H1 (cell line): ENCODE data around the gene MMGT1. TPM values are rescaled to one million over a fixed set of nuclear protein-coding genes. Genes with fewer than 3 reads are reported as not detected.

ENCODE experiments used
- CTCF ChIA-PET: fragments of 300-600 bp; sonication (Branson Sonifier 250); formaldehyde crosslinking; loops from one replicate; lab custom pipeline; 2021; ENCODE audit not compliant: partially characterized antibody; lab: Charles Lee
- POLR2A ChIA-PET: fragments of 300-600 bp; sonication (Branson Sonifier 250); formaldehyde crosslinking; loops from one replicate; lab custom pipeline; 2021; ENCODE audit warnings: inconsistent platforms; ENCODE audit not compliant: partially characterized antibody; lab: Charles Lee
- DNase-seq, 2 experiments: peaks; one replicate each; pipeline versions ENCODE4 v3.0.0 to v3.0.0-alpha.2; 2010 to 2022; ENCODE audit warnings: low spot score in 2 of 2, low read depth in 1 of 2, mixed read lengths in 1 of 2
- FAIRE-seq: peaks from 2 replicates; lab custom pipeline; 2011; peaks lifted over from hg19 to GRCh38; lab: Jason Lieb, UNC
- H2AFZ ChIP-seq: 2 replicates; pipeline ENCODE4 v1.8.1; 2012; ENCODE audit warnings: low read length, inconsistent platforms
- H2AK5ac ChIP-seq: 2 replicates; pipeline ENCODE4 v1.6.1; 2013; ENCODE audit warnings: low read depth, low read length
- H2BK120ac ChIP-seq: replicated peaks from 2 replicates; pipeline ENCODE3; 2013; ENCODE audit warnings: low read depth, low read length, inconsistent platforms
- H2BK12ac ChIP-seq: 2 replicates; pipeline ENCODE4 v1.6.1; 2013; ENCODE audit warnings: low read depth, low read length
- H2BK15ac ChIP-seq: 2 replicates; pipeline ENCODE4 v1.6.1; 2013; ENCODE audit warnings: low read length
- H2BK20ac ChIP-seq: 2 replicates; pipeline ENCODE4 v1.6.1; 2013; ENCODE audit warnings: low read length
- H2BK5ac ChIP-seq: 2 replicates; pipeline ENCODE4 v1.6.1; 2013; ENCODE audit warnings: low read depth, low read length
- H3K14ac ChIP-seq: 2 replicates; pipeline ENCODE4 v1.6.1; 2013; ENCODE audit warnings: inconsistent platforms; ENCODE audit not compliant: insufficient read length
- H3K18ac ChIP-seq: 2 replicates; pipeline ENCODE4 v1.6.1; 2013; ENCODE audit warnings: low read length; ENCODE audit errors: extremely low read depth
- H3K23ac ChIP-seq: 2 replicates; pipeline ENCODE4 v1.6.1; 2013; ENCODE audit warnings: inconsistent platforms; ENCODE audit not compliant: insufficient read length
- H3K23me2 ChIP-seq: 2 replicates; pipeline ENCODE4 v1.6.1; 2013; ENCODE audit warnings: low read depth, low read length
- H3K27ac ChIP-seq: 2 replicates; pipeline ENCODE4 v1.6.1; 2011; ENCODE audit warnings: low read depth, low read length, inconsistent platforms
- H3K27me3 ChIP-seq, 4 experiments: replicated peaks in 1 of 4; 1 replicate in 1 of 4; 2 replicates in 3 of 4; pipeline versions ENCODE4 v1.6.1 to v1.8.1; 2011 to 2013; ENCODE audit warnings: low read length in 3 of 4, mild to moderate bottlenecking in 3 of 4, inconsistent platforms in 2 of 4, mixed read lengths in 2 of 4, moderate library complexity in 1 of 4; ENCODE audit not compliant: control insufficient read depth in 3 of 4, insufficient read depth in 3 of 4; ENCODE audit errors: extremely low read depth in 1 of 4
- H3K36me3 ChIP-seq, 4 experiments: 2 replicates each; pipeline versions ENCODE4 v1.6.1 to v1.8.1; 2011 to 2013; ENCODE audit warnings: mild to moderate bottlenecking in 4 of 4, low read length in 3 of 4, moderate library complexity in 2 of 4, control low read depth in 1 of 4, inconsistent platforms in 1 of 4; ENCODE audit not compliant: insufficient read depth in 4 of 4, control insufficient read depth in 2 of 4
- H3K4ac ChIP-seq: replicated peaks from 2 replicates; pipeline ENCODE3; 2013; ENCODE audit warnings: low read length, low read depth, mixed read lengths, inconsistent platforms; ENCODE audit not compliant: insufficient read length
- H3K4me1 ChIP-seq, 4 experiments: replicated peaks in 1 of 4; 1 replicate in 1 of 4; 2 replicates in 3 of 4; pipeline versions ENCODE4 v1.6.1 to v1.8.1; 2011 to 2013; ENCODE audit warnings: low read length in 3 of 4, inconsistent platforms in 2 of 4, mixed read lengths in 1 of 4; ENCODE audit not compliant: insufficient read depth in 4 of 4, control insufficient read depth in 3 of 4
- H3K4me2 ChIP-seq, 2 experiments: 2 replicates each; pipeline versions ENCODE4 v1.6.1 to v1.8.1; 2011 to 2013; ENCODE audit warnings: low read depth in 2 of 2, low read length in 2 of 2, control low read depth in 1 of 2, inconsistent platforms in 1 of 2, mild to moderate bottlenecking in 1 of 2; ENCODE audit not compliant: insufficient read depth in 1 of 2
- H3K4me3 ChIP-seq, 4 experiments: fragments of 200-600, 300-600 bp in 1 of 4; sonication (generic), shearing (Covaris generic), sonication (Bioruptor Twin) in 1 of 4; 2 replicates each; pipeline versions ENCODE4 v1.5.1 to v1.8.1; 2011 to 2016; ENCODE audit warnings: low read length in 4 of 4, low read depth in 3 of 4, control low read depth in 2 of 4, inconsistent platforms in 2 of 4, mild to moderate bottlenecking in 2 of 4, mixed read lengths in 1 of 4, moderate library complexity in 1 of 4; ENCODE audit not compliant: insufficient read depth in 2 of 4; ENCODE audit errors: extremely low read depth in 1 of 4
- H3K56ac ChIP-seq: replicated peaks from 2 replicates; pipeline ENCODE3; 2013; ENCODE audit warnings: low read depth, mild to moderate bottlenecking, mixed read lengths, low read length, inconsistent platforms; ENCODE audit not compliant: insufficient read length
- H3K79me1 ChIP-seq: 2 replicates; pipeline ENCODE4 v1.6.1; 2013; ENCODE audit warnings: low read depth, low read length, control low read depth
- H3K79me2 ChIP-seq, 2 experiments: 2 replicates each; pipeline versions ENCODE4 v1.6.1 to v1.8.1; 2012 to 2013; ENCODE audit warnings: low read length in 2 of 2, mild to moderate bottlenecking in 2 of 2, inconsistent platforms in 1 of 2; ENCODE audit not compliant: insufficient read depth in 2 of 2, control insufficient read depth in 1 of 2
- H3K9ac ChIP-seq, 4 experiments: replicated peaks in 1 of 4; 1 replicate in 1 of 4; 2 replicates in 3 of 4; pipeline versions ENCODE4 v1.6.1 to v1.8.1; 2011 to 2013; ENCODE audit warnings: low read depth in 3 of 4, low read length in 3 of 4, control low read depth in 2 of 4, mild to moderate bottlenecking in 2 of 4, moderate library complexity in 2 of 4, inconsistent platforms in 1 of 4; ENCODE audit errors: extremely low read depth in 1 of 4
- H3K9me3 ChIP-seq, 2 experiments: 2 replicates each; pipeline versions ENCODE4 v1.6.1 to v1.8.1; 2012 to 2013; ENCODE audit warnings: mild to moderate bottlenecking in 2 of 2, moderate library complexity in 2 of 2, control low read depth in 1 of 2, inconsistent platforms in 1 of 2, low read depth in 1 of 2, low read length in 1 of 2, mixed read lengths in 1 of 2; ENCODE audit not compliant: insufficient read depth in 2 of 2
- H4K20me1 ChIP-seq, 2 experiments: replicated peaks in 1 of 2; 2 replicates each; pipeline versions ENCODE3 to v1.8.1; 2011 to 2013; ENCODE audit warnings: inconsistent platforms in 2 of 2, low read length in 2 of 2, mild to moderate bottlenecking in 1 of 2; ENCODE audit not compliant: insufficient read depth in 2 of 2, control insufficient read depth in 1 of 2
- H4K5ac ChIP-seq: 2 replicates; pipeline ENCODE4 v1.6.1; 2013; ENCODE audit warnings: low read length, low read depth, mixed read lengths, inconsistent platforms; ENCODE audit not compliant: insufficient read length
- H4K8ac ChIP-seq: 2 replicates; pipeline ENCODE4 v1.8.0; 2013; ENCODE audit warnings: mild to moderate bottlenecking, moderate library complexity, low read length, inconsistent platforms; ENCODE audit not compliant: insufficient read depth; ENCODE audit errors: extremely low read depth
- H4K91ac ChIP-seq: replicated peaks from 2 replicates; pipeline ENCODE3; 2013; ENCODE audit warnings: low read length, mixed read lengths, inconsistent platforms; ENCODE audit not compliant: insufficient read length
- ATF3 ChIP-seq: IDR thresholded peaks from 2 replicates; pipeline ENCODE4 v1.6.1; 2011; ENCODE audit warnings: low read depth, mild to moderate bottlenecking, low read length; ENCODE audit not compliant: insufficient read depth
- CHD2 ChIP-seq: IDR thresholded peaks from 2 replicates; pipeline ENCODE4 v1.6.1; 2012; ENCODE audit warnings: low read length, improper control_type of control experiment
- RBBP5 ChIP-seq: IDR thresholded peaks from 2 replicates; pipeline ENCODE4 v1.7.1; 2012; ENCODE audit warnings: low read depth, mild to moderate bottlenecking, inconsistent platforms, low read length, moderate library complexity, borderline replicate concordance
- SP4 ChIP-seq: IDR thresholded peaks from 2 replicates; pipeline ENCODE4 v1.6.1; 2012; ENCODE audit warnings: low read length, inconsistent platforms
- WGBS, 2 experiments: shearing (Covaris generic) in 1 of 2; methylation state at CpG; one replicate each; pipeline versions ENCODE4 v1.1.6 to v1.1.7; 2013 to 2015; ENCODE audit warnings: low lambda C conversion rate in 2 of 2, mixed read lengths in 2 of 2, inconsistent platforms in 1 of 2, low coverage in 1 of 2, missing lambda C conversion rate in 1 of 2; ENCODE audit not compliant: insufficient replicate concordance in 2 of 2, insufficient coverage in 1 of 2, insufficient read length in 1 of 2; ENCODE audit errors: extremely low coverage in 1 of 2, missing lambda C conversion rate in 1 of 2; 5-methylcytosine and 5-hydroxymethylcytosine counted together
- polyA plus RNA-seq, 7 experiments: library from polyadenylated mRNA; depleted of rRNA in 3 of 7; stranded (reverse) in 5 of 7; unstranded in 2 of 7; fragments of >200 nt in 5 of 7; fragments of 200-250 nt in 2 of 7; gene quantifications; 1 replicate in 5 of 7; 2 replicates in 1 of 7; 4 replicates in 1 of 7; pipeline versions ENCODE4 v1.2.1 to v1.2.3, GENCODE V29; 2011 to 2013; ENCODE audit warnings: missing spikeins in 2 of 7, mixed read lengths in 2 of 7
- total RNA-seq: library from RNA; stranded (reverse); fragmentation: NEBNext Ultra II Directional; extraction: Animal tissue kit (Norgen Biotek cat#: 25700); gene quantifications from 2 replicates; pipeline ENCODE4 v1.2.1, GENCODE V29; 2021

Gene MMGT1
- total and polyA plus RNA-seq, 2 of the 8 experiments (the other 6 are each of a cell fraction or from before 2014, with no cell fraction given): 10.0 to 20.5 TPM

GRCh38 chrX:136021903-136022302 is 48.1 kb upstream of the MMGT1 start:
- FAIRE-seq (no peak), DNase-seq (no peak)
- 71% methylated on average over 1 of the region's 1 CpG; no CpG with 5 or more reads in 1 of the 2 experiments for WGBS, 2 experiments
- Histone ChIP-seq H2BK15ac (no peak overlapping the region), H4K8ac (no peak overlapping the region), H3K36me3 (peaks cover 0 to 8% (median 1%) of the 10 kb centered on the region in 4 experiments; a peak in 4 of 8 replicates), H3K4me1 (no peaks in the 10 kb centered on the region), H2AFZ (no peak overlapping the region), H2BK120ac (no peak overlapping the region), H3K79me2 (no peaks in the 10 kb centered on the region), H3K23me2 (no peaks in the 10 kb centered on the region), H4K5ac (no peak overlapping the region), H3K4me3 (no peak overlapping the region), H2BK5ac (no peak overlapping the region), H3K27me3 (no peaks in the 10 kb centered on the region), H2BK12ac (no peak overlapping the region), H3K4ac (no peak overlapping the region), H3K18ac (no peak overlapping the region), H2BK20ac (no peak overlapping the region), H3K9ac (no peak overlapping the region), H3K23ac (no peak overlapping the region), H3K4me2 (no peak overlapping the region), H2AK5ac (no peak overlapping the region), H3K14ac (no peak overlapping the region), H4K91ac (no peak overlapping the region), H4K20me1 (no peaks in the 10 kb centered on the region), H3K9me3 (no peaks in the 10 kb centered on the region), H3K79me1 (no peaks in the 10 kb centered on the region), H3K56ac (no peak overlapping the region), H3K27ac (no peak overlapping the region)
- POLR2A ChIA-PET: no interaction called here
- CTCF ChIA-PET: interaction anchor here (0.5 kb wide), 1 partner anchor 12 kb away, joined by 5 read pairs; no protein-coding TSS in a partner anchor
- TF ChIP-seq RBBP5 (no peak), ATF3 (no peak), CHD2 (no peak), SP4 (no peak)
